SK-N-SH treated with all-trans-retinoic acid at 6 μM for 48 hours (cell line): ENCODE data around the gene NANOS3.

Experiments used
- ATAC-seq: fragments of 200-7000 bp; cut with Tn5 transposase; 3 replicates; pipeline ENCODE4 v1.9.1; 2020; ENCODE audit warnings: mild to moderate bottlenecking, moderate library complexity
- ARNTL ChIP-seq: fragments of 450-650 bp; formaldehyde crosslinking; IDR thresholded peaks from 2 replicates; pipeline ENCODE4 v1.5.0; 2020; ENCODE audit warnings: low read depth, mild to moderate bottlenecking, moderate library complexity, borderline replicate concordance
- BACH2 ChIP-seq: fragments of 250-450 bp; sonication (Bioruptor Pico); IDR thresholded peaks from 2 replicates; pipeline ENCODE4 v1.9.0; 2021; ENCODE audit warnings: mild to moderate bottlenecking, borderline replicate concordance
- CSRNP3 ChIP-seq: fragments of 250-450 bp; sonication (Bioruptor Pico); IDR thresholded peaks from 2 replicates; pipeline ENCODE4 v1.5.1; 2021; ENCODE audit warnings: mild to moderate bottlenecking, moderate library complexity
- ISL1 ChIP-seq: fragments of 250-450 bp; sonication (Bioruptor Pico); IDR thresholded peaks from 2 replicates; pipeline ENCODE4 v2.1.2; 2022; ENCODE audit warnings: mild to moderate bottlenecking, moderate library complexity
- PATZ1 ChIP-seq: fragments of 250-450 bp; sonication (Bioruptor Pico); IDR thresholded peaks from 2 replicates; pipeline ENCODE4 v1.8.0; 2020; ENCODE audit warnings: mild to moderate bottlenecking, moderate library complexity, borderline replicate concordance
- PPARA ChIP-seq: fragments of 250-450 bp; sonication (Bioruptor Pico); IDR thresholded peaks from 2 replicates; pipeline ENCODE4 v1.5.0; 2020; ENCODE audit warnings: mild to moderate bottlenecking, borderline replicate concordance
- SNAI2 ChIP-seq: fragments of 250-450 bp; sonication (Bioruptor Pico); IDR thresholded peaks from 2 replicates; pipeline ENCODE4 v1.5.0; 2020; ENCODE audit warnings: mild to moderate bottlenecking, moderate library complexity
- TCF4 ChIP-seq: fragments of 250-450 bp; sonication (Bioruptor Pico); IDR thresholded peaks from 2 replicates; pipeline ENCODE4 v1.8.0; 2021; ENCODE audit warnings: mild to moderate bottlenecking, moderate library complexity, borderline replicate concordance
- TSHZ2 ChIP-seq: fragments of 250-450 bp; sonication (Bioruptor Pico); IDR thresholded peaks from 2 replicates; pipeline ENCODE4 v1.5.0; 2020; ENCODE audit warnings: mild to moderate bottlenecking, moderate library complexity
- ZC3H10 ChIP-seq: fragments of 250-450 bp; sonication (Bioruptor Pico); IDR thresholded peaks from 2 replicates; pipeline ENCODE4 v1.5.1; 2021; ENCODE audit warnings: mild to moderate bottlenecking, moderate library complexity
- ZFP3 ChIP-seq: fragments of 250-450 bp; sonication (Bioruptor Pico); IDR thresholded peaks from 2 replicates; pipeline ENCODE4 v1.5.0; 2020; ENCODE audit warnings: mild to moderate bottlenecking, moderate library complexity
- ZFP30 ChIP-seq: fragments of 450-650 bp; formaldehyde crosslinking; IDR thresholded peaks from 2 replicates; pipeline ENCODE4 v1.5.0; 2022; ENCODE audit warnings: mild to moderate bottlenecking, moderate library complexity
- ZNF565 ChIP-seq: fragments of 450-650 bp; formaldehyde crosslinking; conservative IDR thresholded peaks from 2 replicates; pipeline ENCODE4 v1.5.0; 2020; ENCODE audit warnings: low read depth, mild to moderate bottlenecking, moderate library complexity
- ZNF70 ChIP-seq: fragments of 450-650 bp; formaldehyde crosslinking; IDR thresholded peaks from 2 replicates; pipeline ENCODE4 v1.5.0; 2020; ENCODE audit warnings: mild to moderate bottlenecking, moderate library complexity
- ZNF8 ChIP-seq: fragments of 450-650 bp; formaldehyde crosslinking; IDR thresholded peaks from 2 replicates; pipeline ENCODE4 v1.5.0; 2020; ENCODE audit warnings: mild to moderate bottlenecking, moderate library complexity
- TF ChIP-seq, protein P1 (sequence below): fragments of 250-450 bp; sonication (Bioruptor Pico); IDR thresholded peaks from 2 replicates; pipeline ENCODE4 v1.5.1; 2020; ENCODE audit warnings: low read depth, mild to moderate bottlenecking, moderate library complexity
- TF ChIP-seq, protein P2 (sequence below): fragments of 250-450 bp; sonication (Bioruptor Pico); IDR thresholded peaks from 2 replicates; pipeline ENCODE4 v1.8.0; 2021; ENCODE audit warnings: low read depth, mild to moderate bottlenecking, moderate library complexity, borderline replicate concordance

NANOS3 gene

GRCh38 chr19:13860679-13861391 is 16.1 kb upstream of the NANOS3 start:
- TF ChIP-seq, protein P1, sequence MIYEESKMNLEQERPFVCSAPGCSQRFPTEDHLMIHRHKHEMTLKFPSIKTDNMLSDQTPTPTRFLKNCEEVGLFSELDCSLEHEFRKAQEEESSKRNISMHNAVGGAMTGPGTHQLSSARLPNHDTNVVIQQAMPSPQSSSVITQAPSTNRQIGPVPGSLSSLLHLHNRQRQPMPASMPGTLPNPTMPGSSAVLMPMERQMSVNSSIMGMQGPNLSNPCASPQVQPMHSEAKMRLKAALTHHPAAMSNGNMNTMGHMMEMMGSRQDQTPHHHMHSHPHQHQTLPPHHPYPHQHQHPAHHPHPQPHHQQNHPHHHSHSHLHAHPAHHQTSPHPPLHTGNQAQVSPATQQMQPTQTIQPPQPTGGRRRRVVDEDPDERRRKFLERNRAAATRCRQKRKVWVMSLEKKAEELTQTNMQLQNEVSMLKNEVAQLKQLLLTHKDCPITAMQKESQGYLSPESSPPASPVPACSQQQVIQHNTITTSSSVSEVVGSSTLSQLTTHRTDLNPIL (CRISPR knock-in tag) = no peak
- no peak for TF ChIP-seq BACH2
- no peak for TF ChIP-seq ZNF8 (CRISPR knock-in tag)
- TF ChIP-seq CSRNP3 (CRISPR knock-in tag) = no peak
- TF ChIP-seq, all 23 proteins: peak for 0

GRCh38 chr19:13861392-13861713 is 15.6 kb upstream of the NANOS3 start:
- TF ChIP-seq, protein P1 (CRISPR knock-in tag) = no peak
- no peak for TF ChIP-seq SNAI2 (CRISPR knock-in tag)
- TF ChIP-seq ZNF8 (CRISPR knock-in tag) = no peak
- TF ChIP-seq CSRNP3 (CRISPR knock-in tag) = no peak
- TF ChIP-seq ZFP30 (CRISPR knock-in tag) = no peak
- TF ChIP-seq PATZ1 (CRISPR knock-in tag) = no peak
- no peak for TF ChIP-seq ISL1 (CRISPR knock-in tag)
- TF ChIP-seq ZFP3 (CRISPR knock-in tag) = no peak
- TF ChIP-seq, protein P2, sequence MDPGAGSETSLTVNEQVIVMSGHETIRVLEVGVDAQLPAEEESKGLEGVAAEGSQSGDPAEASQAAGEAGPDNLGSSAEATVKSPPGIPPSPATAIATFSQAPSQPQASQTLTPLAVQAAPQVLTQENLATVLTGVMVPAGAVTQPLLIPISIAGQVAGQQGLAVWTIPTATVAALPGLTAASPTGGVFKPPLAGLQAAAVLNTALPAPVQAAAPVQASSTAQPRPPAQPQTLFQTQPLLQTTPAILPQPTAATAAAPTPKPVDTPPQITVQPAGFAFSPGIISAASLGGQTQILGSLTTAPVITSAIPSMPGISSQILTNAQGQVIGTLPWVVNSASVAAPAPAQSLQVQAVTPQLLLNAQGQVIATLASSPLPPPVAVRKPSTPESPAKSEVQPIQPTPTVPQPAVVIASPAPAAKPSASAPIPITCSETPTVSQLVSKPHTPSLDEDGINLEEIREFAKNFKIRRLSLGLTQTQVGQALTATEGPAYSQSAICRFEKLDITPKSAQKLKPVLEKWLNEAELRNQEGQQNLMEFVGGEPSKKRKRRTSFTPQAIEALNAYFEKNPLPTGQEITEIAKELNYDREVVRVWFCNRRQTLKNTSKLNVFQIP = no peak
- TF ChIP-seq PPARA (CRISPR knock-in tag) = no peak
- no peak for TF ChIP-seq TCF4
- no peak for TF ChIP-seq ZNF565 (CRISPR knock-in tag)
- TF ChIP-seq ZC3H10 (CRISPR knock-in tag) = no peak
- TF ChIP-seq ZNF70 (CRISPR knock-in tag) = no peak
- TF ChIP-seq TSHZ2 (CRISPR knock-in tag) = no peak
- TF ChIP-seq ARNTL (CRISPR knock-in tag) = no peak
- ATAC-seq = no peak

More at GRCh38 chr19:13860679-13861391, 16.1 kb upstream of the NANOS3 start:
- no peak for ATAC-seq
